ENCODE results near the gene PCSK9.

Gene PCSK9

DNA sequence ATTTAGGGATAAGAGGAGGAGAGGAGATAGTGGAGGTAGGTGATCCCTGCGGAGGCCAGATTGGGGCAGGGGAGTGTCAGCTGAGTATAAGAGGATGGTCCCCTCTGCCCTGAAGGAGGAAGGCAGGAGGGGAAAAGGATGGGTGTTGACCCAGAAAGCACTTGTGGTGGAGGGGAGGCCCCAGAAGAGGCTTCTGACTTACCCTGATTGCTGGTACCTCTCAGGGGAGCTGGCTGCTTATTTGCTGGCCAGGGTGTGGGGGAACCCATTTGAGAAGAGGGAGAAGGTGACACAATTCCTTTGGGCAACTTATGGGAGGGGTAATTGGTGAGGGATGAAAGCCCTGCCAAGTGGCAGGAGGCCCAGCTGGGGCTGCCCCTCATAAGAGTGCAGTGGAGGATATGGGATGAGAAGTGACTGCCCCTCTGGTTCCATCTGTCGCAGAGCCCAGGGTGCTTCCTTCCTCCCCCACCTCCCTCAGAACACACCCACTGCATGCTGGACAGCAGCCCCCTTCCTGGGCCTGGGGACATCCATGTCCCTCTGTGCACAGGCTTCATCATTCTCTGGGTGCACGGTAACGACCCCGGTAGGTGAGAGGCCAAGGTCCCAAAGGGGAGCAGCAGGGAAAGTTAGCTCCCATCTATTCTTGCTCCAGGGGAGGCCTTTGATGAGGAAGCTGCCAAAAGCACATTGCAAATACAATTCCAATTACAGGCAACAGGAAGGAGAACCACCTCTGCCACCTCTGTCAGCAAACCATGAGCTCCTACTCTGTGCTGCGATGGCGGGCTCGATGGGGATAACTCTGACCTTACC, 1.4 kb upstream of the PCSK9 start:
- Histone ChIP-seq H4K91ac (ENCODE audit: low read depth, low read length) (no peak overlapping the region), H3K9me3 (ENCODE audit: insufficient read depth, low read depth, low read length) (peaks cover 4% of the 10 kb centered on the region), H3K79me2 (ENCODE audit: control insufficient read depth, insufficient read depth, low read length, poor library complexity) (no peaks in the 10 kb centered on the region), H2BK5ac (ENCODE audit: low read depth, low read length, poor library complexity) (no peak overlapping the region), H3K36me3 (ENCODE audit: control insufficient read depth in 1 of 2, insufficient read depth in 2 of 2, low read length in 2 of 2) (no peaks in the 10 kb centered on the region), H2AK5ac (ENCODE audit: low read length) (no peak overlapping the region), H4K8ac (ENCODE audit: low read depth, low read length) (no peak overlapping the region), H3K4me2 (ENCODE audit: low read length) (no peak overlapping the region), H3K79me1 (ENCODE audit: low read length) (no peaks in the 10 kb centered on the region), H3K27me3 (ENCODE audit: insufficient read depth, low read length) (peaks cover 40% of the 10 kb centered on the region), H2AFZ (ENCODE audit: insufficient read depth, low read length, poor library complexity) (no peak overlapping the region), H2BK12ac (ENCODE audit: low read length) (no peak overlapping the region), H3K27ac (ENCODE audit: low read depth, low read length) (no peak overlapping the region), H3K4me3 (ENCODE audit: low read depth, low read length) (no peak overlapping the region), H3K14ac (ENCODE audit: low read length) (no peak overlapping the region), H3K4me1 (ENCODE audit: control insufficient read depth in 1 of 2, insufficient read depth in 2 of 2, low read length in 2 of 2) (peaks cover 7 to 9% of the 10 kb centered on the region in 2 experiments), H3K9ac (ENCODE audit: low read length) (no peak overlapping the region), H3K18ac (ENCODE audit: low read length) (no peak overlapping the region), H3K4ac (ENCODE audit: low read depth, low read length) (no peak overlapping the region), H4K12ac (ENCODE audit: low read depth, low read length) (no peak overlapping the region), H3K23ac (ENCODE audit: low read length) (no peak overlapping the region), H2BK120ac (ENCODE audit: insufficient read depth, low read length, poor library complexity) (no peak overlapping the region)
- no peak for DNase-seq
- WGBS (ENCODE audit: extremely low coverage, insufficient coverage, insufficient read length) = no CpG with 5 or more reads among the region's 8 CpGs

DNA sequence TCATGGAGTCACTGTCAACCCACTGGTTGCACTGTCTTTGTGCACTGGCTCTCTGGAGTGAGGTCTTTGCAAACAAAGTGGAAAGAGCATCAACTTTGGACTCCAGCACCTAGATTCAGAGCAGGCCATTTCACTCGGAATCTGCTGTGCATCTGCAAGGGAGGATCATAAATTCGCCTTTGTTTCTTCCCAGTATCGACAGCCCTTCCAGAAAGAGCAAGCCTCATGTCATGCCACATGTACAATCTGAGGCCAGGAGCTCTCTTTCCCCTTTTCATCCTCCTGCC, 853 bp upstream of the PCSK9 start:
- Histone ChIP-seq H3K79me2 (ENCODE audit: control insufficient read depth, insufficient read depth, low read length, poor library complexity) (no peaks in the 10 kb centered on the region), H3K4me3 (ENCODE audit: low read depth, low read length) (no peak overlapping the region), H3K4ac (ENCODE audit: low read depth, low read length) (no peak overlapping the region), H3K4me1 (ENCODE audit: control insufficient read depth in 1 of 2, insufficient read depth in 2 of 2, low read length in 2 of 2) (peaks cover 7 to 9% of the 10 kb centered on the region in 2 experiments), H3K18ac (ENCODE audit: low read length) (no peak overlapping the region), H4K91ac (ENCODE audit: low read depth, low read length) (no peak overlapping the region), H2BK5ac (ENCODE audit: low read depth, low read length, poor library complexity) (no peak overlapping the region), H3K23ac (ENCODE audit: low read length) (no peak overlapping the region), H4K8ac (ENCODE audit: low read depth, low read length) (no peak overlapping the region), H3K36me3 (ENCODE audit: control insufficient read depth in 1 of 2, insufficient read depth in 2 of 2, low read length in 2 of 2) (no peaks in the 10 kb centered on the region), H2AFZ (ENCODE audit: insufficient read depth, low read length, poor library complexity) (no peak overlapping the region), H2AK5ac (ENCODE audit: low read length) (no peak overlapping the region), H3K9ac (ENCODE audit: low read length) (no peak overlapping the region), H4K12ac (ENCODE audit: low read depth, low read length) (no peak overlapping the region), H2BK12ac (ENCODE audit: low read length) (no peak overlapping the region), H3K4me2 (ENCODE audit: low read length) (no peak overlapping the region), H2BK120ac (ENCODE audit: insufficient read depth, low read length, poor library complexity) (no peak overlapping the region), H3K27me3 (ENCODE audit: insufficient read depth, low read length) (peaks cover 40% of the 10 kb centered on the region), H3K14ac (ENCODE audit: low read length) (no peak overlapping the region), H3K27ac (ENCODE audit: low read depth, low read length) (no peak overlapping the region), H3K9me3 (ENCODE audit: insufficient read depth, low read depth, low read length) (peaks cover 4% of the 10 kb centered on the region), H3K79me1 (ENCODE audit: low read length) (no peaks in the 10 kb centered on the region)
- WGBS (ENCODE audit: extremely low coverage, insufficient coverage, insufficient read length) = no CpG with 5 or more reads among the region's 3 CpGs
- DNase-seq = no peak

- H4K8ac ChIP-seq (ENCODE audit: low read depth, low read length) = no peak overlapping the region
- H3K27me3 ChIP-seq (ENCODE audit: insufficient read depth, low read length) = peaks cover 40% of the 10 kb centered on the region
- H3K4me1 ChIP-seq (ENCODE audit: control insufficient read depth in 1 of 2, insufficient read depth in 2 of 2, low read length in 2 of 2) = peaks cover 7 to 9% of the 10 kb centered on the region in 2 experiments
- no peak overlapping the region for H3K27ac ChIP-seq (ENCODE audit: low read depth, low read length)
- H4K91ac ChIP-seq (ENCODE audit: low read depth, low read length) = no peak overlapping the region
- no peaks in the 10 kb centered on the region for H3K79me2 ChIP-seq (ENCODE audit: control insufficient read depth, insufficient read depth, low read length, poor library complexity)
- no peak overlapping the region for H2AK5ac ChIP-seq (ENCODE audit: low read length)
- no peak overlapping the region for H2AFZ ChIP-seq (ENCODE audit: insufficient read depth, low read length, poor library complexity)
- no peak for DNase-seq
- H3K14ac ChIP-seq (ENCODE audit: low read length) = no peak overlapping the region
- no peak overlapping the region for H3K4ac ChIP-seq (ENCODE audit: low read depth, low read length)
- H3K4me2 ChIP-seq (ENCODE audit: low read length) = peak overlapping the region; percentile 66
- H2BK12ac ChIP-seq (ENCODE audit: low read length) = no peak overlapping the region
- no peaks in the 10 kb centered on the region for H3K36me3 ChIP-seq (ENCODE audit: control insufficient read depth in 1 of 2, insufficient read depth in 2 of 2, low read length in 2 of 2)
- H4K12ac ChIP-seq (ENCODE audit: low read depth, low read length) = no peak overlapping the region
- H2BK5ac ChIP-seq (ENCODE audit: low read depth, low read length, poor library complexity) = no peak overlapping the region
- H3K79me1 ChIP-seq (ENCODE audit: low read length) = no peaks in the 10 kb centered on the region
- H3K23ac ChIP-seq (ENCODE audit: low read length) = no peak overlapping the region
- no peak overlapping the region for H3K4me3 ChIP-seq (ENCODE audit: low read depth, low read length)
- H3K9ac ChIP-seq (ENCODE audit: low read length) = no peak overlapping the region
- no CpG with 5 or more reads among the region's 9 CpGs for WGBS (ENCODE audit: extremely low coverage, insufficient coverage, insufficient read length)
- no peak overlapping the region for H3K18ac ChIP-seq (ENCODE audit: low read length)
- H3K9me3 ChIP-seq (ENCODE audit: insufficient read depth, low read depth, low read length) = peaks cover 4% of the 10 kb centered on the region
- no peak overlapping the region for H2BK120ac ChIP-seq (ENCODE audit: insufficient read depth, low read length, poor library complexity)
Measured at GRCh38 chr1:55038974-55039341, 390 bp upstream of the PCSK9 start.

DNA sequence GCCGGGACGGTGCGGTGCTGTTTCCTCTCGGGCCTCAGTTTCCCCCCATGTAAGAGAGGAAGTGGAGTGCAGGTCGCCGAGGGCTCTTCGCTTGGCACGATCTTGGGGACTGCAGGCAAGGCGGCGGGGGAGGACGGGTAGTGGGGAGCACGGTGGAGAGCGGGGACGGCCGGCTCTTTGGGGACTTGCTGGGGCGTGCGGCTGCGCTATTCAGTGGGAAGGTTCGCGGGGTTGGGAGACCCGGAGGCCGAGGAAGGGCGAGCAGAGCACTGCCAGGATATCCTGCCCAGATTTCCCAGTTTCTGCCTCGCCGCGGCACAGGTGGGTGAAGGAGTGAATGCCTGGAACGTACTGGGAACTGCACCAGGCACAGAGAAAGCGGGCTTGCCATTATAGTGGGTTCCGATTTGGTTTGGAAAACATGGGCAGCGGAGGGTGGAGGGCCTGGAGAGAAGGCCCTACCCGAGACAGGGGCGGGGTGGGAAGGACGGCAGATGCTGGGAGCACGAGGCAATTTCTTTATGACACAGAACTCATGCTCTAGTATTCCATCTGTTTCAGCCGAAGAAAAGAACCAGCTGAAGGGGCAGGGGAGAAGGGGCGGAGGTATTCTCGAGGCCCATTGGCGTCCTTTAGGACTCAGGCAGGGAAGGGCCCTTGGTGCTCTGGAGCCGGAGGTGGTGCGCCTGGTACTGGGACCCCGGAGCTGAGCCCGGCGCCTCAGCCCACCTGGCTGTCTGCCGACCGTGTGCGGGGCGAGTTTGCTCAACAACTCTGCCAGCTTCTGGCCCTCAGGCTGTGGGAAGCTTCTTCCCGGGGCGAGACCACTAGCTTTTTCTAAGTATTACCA, 960 bp downstream of the PCSK9 start:
- Histone ChIP-seq H3K4me3 (ENCODE audit: low read depth, low read length) (peak overlapping the region; percentile 62), H3K79me1 (ENCODE audit: low read length) (no peaks in the 10 kb centered on the region), H3K36me3 (ENCODE audit: control insufficient read depth in 1 of 2, insufficient read depth in 2 of 2, low read length in 2 of 2) (no peaks in the 10 kb centered on the region), H3K9ac (ENCODE audit: low read length) (no peak overlapping the region), H3K79me2 (ENCODE audit: control insufficient read depth, insufficient read depth, low read length, poor library complexity) (no peaks in the 10 kb centered on the region), H3K23ac (ENCODE audit: low read length) (no peak overlapping the region), H3K4ac (ENCODE audit: low read depth, low read length) (no peak overlapping the region), H3K9me3 (ENCODE audit: insufficient read depth, low read depth, low read length) (peaks cover 4% of the 10 kb centered on the region), H3K27me3 (ENCODE audit: insufficient read depth, low read length) (peaks cover 40% of the 10 kb centered on the region), H4K12ac (ENCODE audit: low read depth, low read length) (no peak overlapping the region), H3K18ac (ENCODE audit: low read length) (no peak overlapping the region), H3K27ac (ENCODE audit: low read depth, low read length) (no peak overlapping the region), H3K4me2 (ENCODE audit: low read length) (peak overlapping the region; percentile 66), H2BK5ac (ENCODE audit: low read depth, low read length, poor library complexity) (no peak overlapping the region), H2BK120ac (ENCODE audit: insufficient read depth, low read length, poor library complexity) (no peak overlapping the region), H4K8ac (ENCODE audit: low read depth, low read length) (no peak overlapping the region), H2BK12ac (ENCODE audit: low read length) (no peak overlapping the region), H2AFZ (ENCODE audit: insufficient read depth, low read length, poor library complexity) (no peak overlapping the region), H2AK5ac (ENCODE audit: low read length) (no peak overlapping the region), H3K14ac (ENCODE audit: low read length) (no peak overlapping the region), H3K4me1 (ENCODE audit: control insufficient read depth in 1 of 2, insufficient read depth in 2 of 2, low read length in 2 of 2) (peaks cover 7 to 9% of the 10 kb centered on the region in 2 experiments), H4K91ac (ENCODE audit: low read depth, low read length) (no peak overlapping the region)
- WGBS (ENCODE audit: extremely low coverage, insufficient coverage, insufficient read length) = no CpG with 5 or more reads among the region's 49 CpGs
- no peak for DNase-seq
